DMS 273 (cell line): ENCODE measurements around the gene IFT43.

Experiments used
- DNase-seq: peaks from one replicate; lab custom pipeline; 2025; ENCODE audit not compliant: unreplicated experiment; lab: John Stamatoyannopoulos, UW

Gene IFT43

GRCh38 chr14:76011930-76012329 lies 26.4 kb downstream of the IFT43 start:
- no peak for DNase-seq

DNA sequence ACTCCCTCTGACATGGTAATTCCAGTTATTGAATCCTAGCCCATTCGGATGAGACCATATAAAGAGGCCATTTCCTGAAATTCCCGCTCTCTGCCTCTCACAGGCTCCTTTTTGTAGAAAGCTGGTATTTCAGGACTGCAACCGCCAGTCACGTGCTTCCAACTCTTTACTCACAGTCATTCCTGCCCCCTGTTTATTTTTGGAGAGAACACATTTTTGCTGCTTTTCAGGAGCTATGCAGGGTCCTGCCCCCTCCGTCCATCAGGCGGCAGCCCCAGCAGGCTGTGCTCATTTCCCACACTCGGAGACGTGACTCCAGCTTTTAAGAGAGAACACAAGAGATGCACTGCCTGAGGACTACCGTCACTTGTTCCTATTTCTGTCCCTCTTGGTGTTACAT lies 26.8 kb downstream of the IFT43 start:
- no peak for DNase-seq

DNA sequence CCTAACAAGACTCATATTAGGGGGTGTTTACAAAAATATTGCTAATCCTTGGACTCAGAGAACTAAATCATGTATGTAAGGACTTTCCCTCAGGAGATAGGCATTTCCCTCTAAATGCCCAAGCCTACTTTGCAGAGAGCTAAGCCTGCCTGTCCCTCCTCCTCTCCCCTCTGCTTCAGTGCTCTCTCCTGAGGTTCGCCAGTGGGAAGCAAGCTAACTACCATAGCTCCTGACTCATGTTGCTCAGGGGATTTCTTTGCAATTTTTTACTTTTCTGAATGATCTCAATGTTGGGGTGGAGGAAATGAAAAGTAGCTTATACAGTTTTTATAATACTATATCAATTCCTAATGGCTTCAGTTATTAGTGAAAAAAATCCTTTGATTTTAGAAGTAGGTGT lies 29.6 kb downstream of the IFT43 start:
- no peak for DNase-seq

GRCh38 chr14:76015668-76016067 lies 30.1 kb downstream of the IFT43 start:
- no peak for DNase-seq

GRCh38 chr14:76019676-76020075 lies 34.1 kb downstream of the IFT43 start:
- no peak for DNase-seq

DNA sequence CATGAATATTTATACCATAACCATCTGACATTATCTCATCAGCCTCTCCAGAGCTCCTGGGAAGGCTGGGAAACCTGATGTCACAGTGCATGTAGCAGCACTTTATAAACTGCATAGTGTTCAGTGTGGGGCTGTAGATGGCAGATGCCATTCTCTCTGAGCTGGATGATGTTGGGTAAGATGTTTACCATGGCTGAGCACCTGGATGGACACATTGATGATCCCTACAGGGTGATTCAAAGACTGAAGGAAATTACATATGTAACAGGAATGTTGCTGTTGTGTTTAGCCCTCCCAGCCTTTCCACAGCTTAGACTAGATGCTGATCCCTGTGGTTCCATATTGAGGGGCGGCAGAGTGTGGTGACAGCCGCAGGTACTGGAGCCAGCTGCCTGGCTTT lies 37.4 kb downstream of the IFT43 start:
- DNase-seq, result peak; percentile 37

DNA sequence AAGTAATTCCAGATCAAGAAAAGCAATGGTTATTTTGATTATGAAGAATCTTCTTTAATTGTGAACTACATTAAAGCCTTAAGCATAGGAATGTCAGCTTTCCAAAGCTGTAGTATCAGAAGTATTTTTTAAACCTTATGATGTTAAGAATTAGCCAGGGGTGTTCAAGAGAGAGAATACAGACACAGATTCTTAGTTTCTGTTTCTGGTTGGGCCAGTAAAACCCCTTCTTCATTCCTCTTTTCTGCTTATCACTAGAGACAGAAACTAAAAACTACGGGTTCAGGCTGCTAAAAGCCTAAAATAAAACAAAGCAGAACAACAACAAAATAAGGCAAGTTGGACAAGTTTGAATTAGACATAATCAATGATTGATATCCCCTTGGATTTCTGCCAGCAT lies 38.2 kb downstream of the IFT43 start:
- no peak for DNase-seq

DNA sequence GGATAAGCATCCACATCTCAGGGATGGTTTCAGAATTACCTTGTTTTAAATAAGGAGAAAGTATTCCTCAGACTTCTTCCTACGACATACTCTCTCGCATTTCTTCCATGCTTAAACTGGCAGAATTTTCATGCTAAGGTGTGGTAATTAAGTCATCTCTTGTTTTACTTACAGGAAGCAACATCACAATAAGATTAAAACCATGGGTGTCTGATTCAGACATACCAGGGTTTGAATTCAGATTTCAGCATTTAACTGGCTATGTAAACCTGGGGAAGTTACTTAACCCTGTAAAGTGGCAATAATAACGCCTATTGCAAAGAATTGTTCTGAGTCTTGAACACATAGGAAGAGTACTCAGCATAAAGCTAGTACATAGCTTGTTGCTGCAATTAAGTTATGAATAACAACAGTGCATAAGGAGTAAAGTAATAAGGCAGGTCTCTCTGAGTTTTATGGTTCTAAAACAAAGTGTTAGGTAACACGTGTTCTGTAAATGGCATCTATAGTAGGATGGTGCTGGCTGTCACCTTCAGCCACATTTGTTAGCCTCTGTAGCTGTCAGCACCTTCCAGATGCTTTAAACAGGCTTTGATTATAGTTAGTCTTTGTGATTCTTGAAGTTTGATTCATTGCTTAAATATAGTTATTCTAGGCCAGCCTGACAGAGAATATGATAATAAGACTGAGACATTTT lies 38.8 kb downstream of the IFT43 start:
- DNase-seq, result no peak

GRCh38 chr14:76034566-76034965 lies 49.0 kb downstream of the IFT43 start:
- DNase-seq, result no peak

DNA sequence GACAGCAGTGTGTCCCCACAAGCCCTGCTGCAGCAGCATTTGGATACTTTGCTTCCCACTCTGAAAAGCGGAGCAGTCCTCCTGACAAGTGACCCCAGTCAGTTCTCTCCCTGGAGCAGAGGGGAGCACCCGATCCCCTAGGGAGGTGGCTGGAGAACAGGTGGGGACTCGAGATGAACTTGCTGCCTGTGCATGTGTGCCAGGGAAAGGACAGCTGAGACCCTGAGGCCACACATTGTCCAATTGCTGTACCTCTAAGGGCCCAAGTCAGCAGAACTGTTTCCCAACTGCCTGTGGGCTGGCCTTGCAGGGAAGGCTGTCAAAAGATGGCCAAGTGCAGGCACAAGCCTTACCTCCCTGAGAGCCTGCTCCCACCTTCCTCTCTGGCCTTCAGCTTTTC lies 55.1 kb downstream of the IFT43 start:
- DNase-seq, result no peak

- DNase-seq, result no peak
Observed at GRCh38 chr14:76045773-76046172, 60.2 kb downstream of the IFT43 start.

DNA sequence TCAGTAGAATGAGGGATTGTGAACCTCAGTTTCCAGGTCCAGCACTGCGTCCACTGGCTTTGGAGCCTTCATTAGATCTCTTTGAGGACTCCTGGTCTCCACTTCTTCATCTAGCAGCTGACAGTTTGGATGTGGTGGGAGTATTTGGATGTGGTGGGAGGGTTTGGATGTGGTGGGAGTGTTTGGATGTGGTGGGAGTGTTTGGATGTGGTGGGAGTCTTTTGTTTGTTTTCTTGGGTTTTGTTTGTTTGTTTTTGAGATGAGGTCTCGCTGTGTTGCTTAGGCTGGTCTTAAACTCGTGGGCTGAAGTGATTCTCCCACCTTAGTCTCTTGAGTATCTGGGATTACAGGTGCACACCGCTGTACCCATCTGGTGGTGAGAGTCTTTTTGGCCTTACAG lies 64.7 kb downstream of the IFT43 start:
- no peak for DNase-seq

GRCh38 chr14:76050797-76051392 lies 65.3 kb downstream of the IFT43 start:
- DNase-seq, result peak; percentile 80

- DNase-seq, result no peak
Observed at GRCh38 chr14:76051717-76052465, 66.3 kb downstream of the IFT43 start.

- no peak for DNase-seq
Observed at GRCh38 chr14:76053572-76054355, 68.2 kb downstream of the IFT43 start.

DNA sequence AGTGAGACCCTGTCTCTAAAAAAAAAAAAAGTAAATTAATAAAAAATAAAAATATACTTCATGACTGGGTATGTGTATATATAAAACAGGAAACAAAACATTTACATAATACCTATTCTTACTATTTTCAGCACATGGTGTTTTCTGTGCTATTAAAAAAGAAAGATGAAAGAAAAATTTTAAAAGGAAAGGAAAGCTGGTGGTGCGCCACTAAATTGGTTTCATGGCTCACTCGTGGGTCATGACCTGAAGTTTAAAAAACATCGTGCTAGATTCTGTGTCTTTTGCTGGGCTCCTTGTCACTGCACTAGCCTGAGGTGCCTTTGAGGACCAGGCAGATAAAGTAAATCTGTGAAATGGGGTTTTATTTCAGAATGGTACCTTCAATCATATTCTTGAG lies 69.8 kb downstream of the IFT43 start:
- no peak for DNase-seq

GRCh38 chr14:76056128-76056527 lies 70.6 kb downstream of the IFT43 start:
- DNase-seq, result peak; percentile 57

GRCh38 chr14:76057914-76058313 lies 72.4 kb downstream of the IFT43 start:
- no peak for DNase-seq

DNA sequence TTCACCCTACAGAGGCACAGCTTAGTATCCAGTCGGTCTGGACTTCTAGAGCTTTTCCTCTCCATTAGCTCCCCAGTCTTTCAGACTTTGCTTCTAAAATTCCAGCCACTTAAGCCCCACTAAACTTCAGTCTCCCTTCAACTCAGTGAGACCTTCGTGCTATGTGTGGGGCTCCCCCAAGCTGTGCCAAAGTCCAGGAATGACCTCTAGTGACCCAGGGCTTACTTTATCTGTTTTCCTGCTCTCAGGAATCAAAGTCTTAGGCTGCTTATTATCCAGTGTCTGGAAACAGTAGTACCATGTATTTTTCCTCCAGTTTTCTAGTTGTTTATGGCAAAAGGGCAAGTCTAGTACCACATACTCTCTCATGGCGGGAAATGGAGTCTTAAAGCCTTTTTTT lies 77.8 kb downstream of the IFT43 start:
- DNase-seq, result no peak

GRCh38 chr14:76065519-76065918 lies 80.0 kb downstream of the IFT43 start:
- no peak for DNase-seq

GRCh38 chr14:76067536-76067935 lies 82.0 kb downstream of the IFT43 start:
- DNase-seq, result no peak

DNA sequence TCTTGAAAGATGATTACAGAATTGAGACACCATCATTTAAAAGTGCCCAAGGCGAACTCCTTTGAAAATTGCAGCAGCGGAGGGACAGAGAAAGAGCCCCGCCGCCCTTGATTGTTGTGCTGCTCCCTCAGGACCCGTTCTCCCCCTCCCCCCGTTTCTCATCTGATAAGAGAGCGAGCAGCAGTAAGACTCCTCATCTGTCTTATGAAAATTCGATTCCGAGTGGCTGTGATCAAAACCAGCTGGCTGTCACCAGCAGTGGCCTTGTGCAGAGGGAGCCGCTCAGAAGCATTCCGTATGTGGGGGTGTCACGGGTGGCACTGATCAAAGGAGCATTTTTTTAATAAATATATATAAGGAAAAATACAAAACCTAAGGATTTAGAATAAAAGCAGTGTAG lies 88.2 kb downstream of the IFT43 start:
- no peak for DNase-seq
